Measurements from ENCODE around the gene CACNA2D2. TPM values are rescaled to one million over a fixed set of nuclear protein-coding genes. Genes with fewer than 3 reads are reported as not detected.

CACNA2D2 gene
- total and polyA plus RNA-seq, 2 of the 8 experiments (the other 6 are each of a cell fraction or from before 2014, with no cell fraction given), result 14.1 to 25.0 TPM

DNA sequence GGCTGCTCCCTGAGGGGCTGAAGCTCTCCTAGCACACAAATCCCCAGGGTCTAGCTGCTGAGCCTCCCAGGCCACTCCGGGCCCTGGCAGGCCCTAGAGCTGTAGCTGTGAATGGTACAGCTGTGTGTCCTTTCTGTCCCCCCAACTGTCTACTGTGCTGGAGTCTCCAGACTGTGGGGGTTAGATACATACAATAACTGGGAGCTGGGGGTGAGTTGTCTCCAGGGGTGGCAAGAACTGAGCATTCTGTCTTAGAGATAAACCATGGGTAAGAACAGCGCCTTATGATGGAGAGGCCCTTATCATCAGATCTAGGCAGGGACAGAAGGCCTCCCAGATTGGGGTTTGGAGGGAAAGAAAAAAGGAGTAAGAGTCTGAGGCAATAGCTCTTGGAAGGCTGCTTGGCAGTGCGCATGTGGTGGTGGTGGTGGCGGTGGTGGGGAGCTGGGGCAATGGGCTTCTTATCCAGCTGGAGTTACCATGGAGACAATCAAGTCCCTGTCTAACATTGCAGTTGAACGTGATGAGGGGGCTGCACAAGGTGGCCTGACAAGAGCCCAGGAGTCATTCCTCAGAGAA lies 149.2 kb downstream of the CACNA2D2 start:
- H3K14ac ChIP-seq (ENCODE audit: insufficient read length), result no peak overlapping the region
- H3K4me2 ChIP-seq (ENCODE audit: insufficient read depth in 1 of 2, low read depth in 2 of 2, low read length in 2 of 2), result no peak overlapping the region
- peaks cover 0 to 22% (median 15%) of the 10 kb centered on the region in 4 experiments; a peak in 6 of 7 replicates for H3K4me1 ChIP-seq (replicated peaks in 1 of 4; ENCODE audit: control insufficient read depth in 3 of 4, insufficient read depth in 4 of 4, low read length in 3 of 4)
- no peak overlapping the region for H2BK20ac ChIP-seq (ENCODE audit: low read length)
- no peak overlapping the region for H2AFZ ChIP-seq (ENCODE audit: low read length)
- no peak overlapping the region for H2BK120ac ChIP-seq (replicated peaks; ENCODE audit: low read depth, low read length)
- TF ChIP-seq POLR2A (IDR thresholded peaks at IDR 0.05; ENCODE audit: control extremely low read depth in 1 of 2, low read depth in 2 of 2, low read length in 2 of 2) (no peak), SIX5 (IDR thresholded peaks at IDR 0.05; ENCODE audit: low read depth, low read length) (no peak)
- no peaks in the 10 kb centered on the region; a peak in 1 of 7 replicates for H3K27me3 ChIP-seq (replicated peaks in 1 of 4; ENCODE audit: control insufficient read depth in 3 of 4, extremely low read depth in 1 of 4, insufficient read depth in 3 of 4, low read length in 3 of 4)
- H4K8ac ChIP-seq (ENCODE audit: extremely low read depth, insufficient read depth, low read length), result no peak overlapping the region
- peaks cover 3 to 10% (median 5%) of the 10 kb centered on the region in 4 experiments; a peak in 5 of 8 replicates for H3K36me3 ChIP-seq (ENCODE audit: control insufficient read depth in 2 of 4, insufficient read depth in 4 of 4, low read length in 3 of 4)
- no peak overlapping the region for H3K4me3 ChIP-seq (ENCODE audit: extremely low read depth in 1 of 4, insufficient read depth in 2 of 4, low read depth in 3 of 4, low read length in 4 of 4)
- H3K4ac ChIP-seq (replicated peaks; ENCODE audit: insufficient read length, low read depth, low read length), result no peak overlapping the region
- no peaks in the 10 kb centered on the region for H3K9me3 ChIP-seq (ENCODE audit: insufficient read depth in 2 of 2, low read depth in 1 of 2, low read length in 1 of 2)
- CTCF ChIA-PET (ENCODE audit: partially characterized antibody), result interaction anchor here (0.6 to 13.4 kb wide), 18 partner anchors 9 to 260 kb away, joined by 3 to 136 read pairs (median 3); partner anchors contain the start of genes CISH, HYAL2 and ZMYND10
- H2BK15ac ChIP-seq (ENCODE audit: low read length), result no peak overlapping the region
- DNase-seq (ENCODE audit: low read depth in 1 of 2, low spot score in 2 of 2) (no peak), FAIRE-seq (no peak)
- no peak overlapping the region for H3K9ac ChIP-seq (replicated peaks in 1 of 4; ENCODE audit: extremely low read depth in 1 of 4, low read depth in 3 of 4, low read length in 3 of 4)
- H4K20me1 ChIP-seq (replicated peaks in 1 of 2; ENCODE audit: control insufficient read depth in 1 of 2, insufficient read depth in 2 of 2, low read length in 2 of 2), result peaks cover 9 to 22% of the 10 kb centered on the region in 2 experiments
- no peak overlapping the region for H2BK5ac ChIP-seq (ENCODE audit: low read depth, low read length)
- no peak overlapping the region for H2BK12ac ChIP-seq (ENCODE audit: low read depth, low read length)
- POLR2A ChIA-PET (ENCODE audit: partially characterized antibody), result interaction anchor here (0.6 to 3.3 kb wide), 7 partner anchors 10 to 198 kb away, joined by 3 to 16 read pairs (median 3); partner anchors contain the start of gene TUSC2
- peaks cover 17% of the 10 kb centered on the region for H3K23me2 ChIP-seq (ENCODE audit: low read depth, low read length)
- no peak overlapping the region for H4K91ac ChIP-seq (replicated peaks; ENCODE audit: insufficient read length, low read length)
- peaks cover 16% of the 10 kb centered on the region for H3K79me1 ChIP-seq (ENCODE audit: low read depth, low read length)
- H2AK5ac ChIP-seq (ENCODE audit: low read depth, low read length), result no peak overlapping the region
- H3K23ac ChIP-seq (ENCODE audit: insufficient read length), result no peak overlapping the region
- H4K5ac ChIP-seq (ENCODE audit: insufficient read length, low read depth, low read length), result no peak overlapping the region
- WGBS, 2 experiments (ENCODE audit: extremely low coverage in 1 of 2, insufficient coverage in 1 of 2, insufficient read length in 1 of 2, insufficient replicate concordance in 2 of 2, low coverage in 1 of 2, low lambda C conversion rate in 2 of 2, missing lambda C conversion rate in 1 of 2), result 86% methylated on average over 5 of the region's 5 CpGs; no CpG with 5 or more reads in 1 of the 2 experiments
- H3K79me2 ChIP-seq (ENCODE audit: control insufficient read depth in 1 of 2, insufficient read depth in 2 of 2, low read length in 2 of 2), result peaks cover 0 to 26% of the 10 kb centered on the region in 2 experiments; a peak in 2 of 4 replicates
- no peak overlapping the region for H3K27ac ChIP-seq (ENCODE audit: low read depth, low read length)
- H3K18ac ChIP-seq (ENCODE audit: extremely low read depth, low read length), result no peak overlapping the region
- H3K56ac ChIP-seq (replicated peaks; ENCODE audit: insufficient read length, low read depth, low read length), result no peak overlapping the region

All from H1 (cell line).